GM06990 (cell line): ENCODE measurements around the gene ZW10.
"Not testable (repeated sequence)": the region's sequence is repeated elsewhere in the genome, so short reads cannot be mapped to it uniquely, and the experiment has no call there.

ENCODE experiments used
- DNase-seq: peaks from one replicate; pipeline ENCODE4 v3.0.0-alpha.2; 2011; ENCODE audit not compliant: insufficient read length; ENCODE audit errors: extremely low read depth
- H3K27me3 ChIP-seq: replicated peaks from 2 replicates; pipeline ENCODE4 v1.6.0; 2011; ENCODE audit warnings: low read length; ENCODE audit not compliant: control insufficient read depth, insufficient read depth
- H3K36me3 ChIP-seq: 2 replicates; pipeline ENCODE4 v1.5.1; 2011; ENCODE audit warnings: low read length; ENCODE audit not compliant: control insufficient read depth, insufficient read depth
- H3K4me3 ChIP-seq: replicated peaks from 2 replicates; pipeline ENCODE4 v1.5.1; 2011; ENCODE audit warnings: low read depth, mild to moderate bottlenecking, control low read depth, low read length
- TF ChIP-seq, protein P1 (sequence below): IDR thresholded peaks from 2 replicates; pipeline ENCODE4 v1.5.1; 2011; ENCODE audit warnings: low read length, control low read depth, mild to moderate bottlenecking, inconsistent platforms; ENCODE audit not compliant: insufficient read depth, poor library complexity, severe bottlenecking

Gene ZW10

GRCh38 chr11:113774174-113774503, 647 bp upstream of the ZW10 start:
- TF ChIP-seq, protein P1, sequence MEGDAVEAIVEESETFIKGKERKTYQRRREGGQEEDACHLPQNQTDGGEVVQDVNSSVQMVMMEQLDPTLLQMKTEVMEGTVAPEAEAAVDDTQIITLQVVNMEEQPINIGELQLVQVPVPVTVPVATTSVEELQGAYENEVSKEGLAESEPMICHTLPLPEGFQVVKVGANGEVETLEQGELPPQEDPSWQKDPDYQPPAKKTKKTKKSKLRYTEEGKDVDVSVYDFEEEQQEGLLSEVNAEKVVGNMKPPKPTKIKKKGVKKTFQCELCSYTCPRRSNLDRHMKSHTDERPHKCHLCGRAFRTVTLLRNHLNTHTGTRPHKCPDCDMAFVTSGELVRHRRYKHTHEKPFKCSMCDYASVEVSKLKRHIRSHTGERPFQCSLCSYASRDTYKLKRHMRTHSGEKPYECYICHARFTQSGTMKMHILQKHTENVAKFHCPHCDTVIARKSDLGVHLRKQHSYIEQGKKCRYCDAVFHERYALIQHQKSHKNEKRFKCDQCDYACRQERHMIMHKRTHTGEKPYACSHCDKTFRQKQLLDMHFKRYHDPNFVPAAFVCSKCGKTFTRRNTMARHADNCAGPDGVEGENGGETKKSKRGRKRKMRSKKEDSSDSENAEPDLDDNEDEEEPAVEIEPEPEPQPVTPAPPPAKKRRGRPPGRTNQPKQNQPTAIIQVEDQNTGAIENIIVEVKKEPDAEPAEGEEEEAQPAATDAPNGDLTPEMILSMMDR: no peak
- no peaks in the 10 kb centered on the region for H3K27me3 ChIP-seq
- H3K4me3 ChIP-seq: peak overlapping the region; percentile 96
- 0 out of 2 replicates have a peak, but pooled peaks cover 1% of the 10 kb centered on the region for H3K36me3 ChIP-seq
- DNase-seq: no peak

GRCh38 chr11:113773092-113773415, 438 bp downstream of the ZW10 start:
- peak overlapping the region; percentile 96 for H3K4me3 ChIP-seq
- no peak for DNase-seq
- TF ChIP-seq, protein P1: no peak
- H3K36me3 ChIP-seq: peaks cover 3% of the 10 kb centered on the region
- no peaks in the 10 kb centered on the region for H3K27me3 ChIP-seq

DNA sequence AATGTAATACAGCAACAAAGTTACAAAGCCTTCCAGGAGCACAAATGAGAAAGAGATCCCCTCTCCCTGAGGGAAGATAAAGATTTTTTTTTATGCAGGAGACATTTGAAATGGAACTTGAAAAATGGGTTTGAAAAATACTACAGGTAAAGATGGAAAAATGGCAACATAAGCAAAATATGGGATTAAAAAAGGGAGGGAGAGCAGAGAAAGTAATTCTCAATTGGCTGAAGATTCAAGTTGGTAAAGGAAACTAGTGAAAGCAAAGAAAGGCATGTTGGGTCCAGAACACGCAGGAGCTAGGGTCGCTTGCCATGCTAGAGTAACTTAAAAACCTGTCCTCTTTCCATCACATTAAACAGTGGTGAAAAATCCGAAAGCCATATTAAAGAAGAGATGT, 1.5 kb downstream of the ZW10 start:
- TF ChIP-seq, protein P1: no peak

GRCh38 chr11:113764527-113765219, 8.8 kb downstream of the ZW10 start:
- no peaks in the 10 kb centered on the region for H3K27me3 ChIP-seq
- peaks cover 4% of the 10 kb centered on the region for H3K36me3 ChIP-seq
- TF ChIP-seq, protein P1: no peak
- DNase-seq: no peak
- no peak overlapping the region for H3K4me3 ChIP-seq

More for the DNA sequence above, 1.5 kb downstream of the ZW10 start:
- Histone ChIP-seq H3K4me3 (no peak overlapping the region), H3K27me3 (no peaks in the 10 kb centered on the region), H3K36me3 (peaks cover 3% of the 10 kb centered on the region)
- no peak for DNase-seq

GRCh38 chr11:113763040-113763439, 10.5 kb downstream of the ZW10 start:
- H3K4me3 ChIP-seq, H3K36me3 ChIP-seq, DNase-seq, H3K27me3 ChIP-seq: not testable (repeated sequence)

GRCh38 chr11:113760241-113760640, 13.3 kb downstream of the ZW10 start:
- Histone ChIP-seq H3K27me3 (no peaks in the 10 kb centered on the region), H3K36me3 (peaks cover 3% of the 10 kb centered on the region), H3K4me3 (no peak overlapping the region)
- DNase-seq: no peak
- TF ChIP-seq, protein P1: no peak
